RWPE1 (cell line): ENCODE measurements around the gene FOXP4.
A peak's percentile ranks its signal among the peaks of the same experiment; 100 is the strongest.

Experiments
- CTCF ChIA-PET: fragments of 350-600 bp; sonication (Branson Sonifier 250); formaldehyde crosslinking; extraction: SDS; loops from one replicate; lab custom pipeline; 2021; lab: Yijun Ruan, JAX
- POLR2A ChIA-PET: fragments of 400-600 bp; formaldehyde crosslinking; extraction: SDS; loops from one replicate; lab custom pipeline; 2020; ENCODE audit warnings: antibody characterized with exemption; ENCODE audit not compliant: low non-redundant PET; lab: Yijun Ruan, JAX
- DNase-seq: peaks from one replicate; pipeline ENCODE4 v3.0.0; 2012; ENCODE audit warnings: low spot score
- H3K27ac ChIP-seq: fragments of 450-650 bp; 2 replicates; pipeline ENCODE4 v1.5.1; 2017
- TF ChIP-seq, protein P1 (sequence below): fragments of 450-650 bp; conservative IDR thresholded peaks from 2 replicates; pipeline ENCODE4 v1.5.1; 2017; ENCODE audit warnings: low read depth, mild to moderate bottlenecking

FOXP4 gene

DNA sequence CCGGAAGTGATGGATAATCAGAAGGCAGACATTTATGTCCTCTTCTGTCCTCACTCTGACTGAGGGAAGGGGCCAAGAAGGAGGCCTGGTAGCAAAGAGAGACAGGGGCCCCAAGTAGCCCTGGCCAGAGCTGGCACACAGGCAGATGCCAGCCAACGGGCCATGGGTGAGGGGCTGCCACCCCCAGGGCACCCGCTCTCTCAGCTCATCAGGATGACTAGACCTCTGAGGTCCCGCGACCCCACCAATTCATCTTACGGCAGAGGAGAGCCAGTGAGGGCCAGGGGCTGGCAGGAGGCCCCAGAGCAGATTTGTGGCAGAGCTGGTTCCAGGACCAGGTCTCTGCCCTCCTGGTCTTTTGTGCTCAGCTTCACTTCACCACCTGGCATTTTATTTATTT is 49.0 kb downstream of the FOXP4 start:
- DNase-seq = no peak
- POLR2A ChIA-PET = no interaction called here
- CTCF ChIA-PET = interaction anchor here (0.7 to 1.3 kb wide), 3 partner anchors 227 to 235 kb away, joined by 3 to 5 read pairs (median 4); no protein-coding TSS in a partner anchor
- TF ChIP-seq, protein P1, sequence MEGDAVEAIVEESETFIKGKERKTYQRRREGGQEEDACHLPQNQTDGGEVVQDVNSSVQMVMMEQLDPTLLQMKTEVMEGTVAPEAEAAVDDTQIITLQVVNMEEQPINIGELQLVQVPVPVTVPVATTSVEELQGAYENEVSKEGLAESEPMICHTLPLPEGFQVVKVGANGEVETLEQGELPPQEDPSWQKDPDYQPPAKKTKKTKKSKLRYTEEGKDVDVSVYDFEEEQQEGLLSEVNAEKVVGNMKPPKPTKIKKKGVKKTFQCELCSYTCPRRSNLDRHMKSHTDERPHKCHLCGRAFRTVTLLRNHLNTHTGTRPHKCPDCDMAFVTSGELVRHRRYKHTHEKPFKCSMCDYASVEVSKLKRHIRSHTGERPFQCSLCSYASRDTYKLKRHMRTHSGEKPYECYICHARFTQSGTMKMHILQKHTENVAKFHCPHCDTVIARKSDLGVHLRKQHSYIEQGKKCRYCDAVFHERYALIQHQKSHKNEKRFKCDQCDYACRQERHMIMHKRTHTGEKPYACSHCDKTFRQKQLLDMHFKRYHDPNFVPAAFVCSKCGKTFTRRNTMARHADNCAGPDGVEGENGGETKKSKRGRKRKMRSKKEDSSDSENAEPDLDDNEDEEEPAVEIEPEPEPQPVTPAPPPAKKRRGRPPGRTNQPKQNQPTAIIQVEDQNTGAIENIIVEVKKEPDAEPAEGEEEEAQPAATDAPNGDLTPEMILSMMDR = no peak
- H3K27ac ChIP-seq = no peak overlapping the region

DNA sequence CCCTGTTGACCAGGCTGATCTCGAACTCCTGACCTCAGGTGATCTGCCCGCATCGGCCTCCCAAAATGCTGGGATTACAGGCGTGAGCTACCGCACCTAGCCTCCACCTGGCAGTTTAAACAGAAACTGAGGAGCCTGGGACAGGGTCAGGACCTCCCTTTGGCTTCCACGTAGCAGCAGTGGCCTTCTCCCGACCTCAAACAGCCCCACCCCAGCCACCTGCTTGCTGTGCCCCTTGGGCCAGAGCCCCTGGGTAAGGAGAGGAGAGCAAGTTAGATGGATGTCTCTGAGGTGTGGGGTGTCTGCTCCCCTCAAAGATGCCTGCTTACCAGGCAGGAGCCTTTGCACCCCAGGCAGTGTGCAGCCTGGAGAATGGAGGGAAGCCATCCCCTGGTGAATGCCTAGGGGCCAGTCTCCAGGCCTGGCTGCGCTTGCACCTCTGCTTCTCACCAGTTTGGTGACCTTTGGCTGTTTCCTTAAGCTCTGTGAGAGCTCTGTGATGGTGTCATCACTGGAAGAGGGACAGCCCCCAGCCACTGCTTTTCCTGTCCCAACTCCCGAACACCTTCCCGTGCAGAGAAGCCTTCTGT is 50.0 kb downstream of the FOXP4 start:
- TF ChIP-seq, protein P1 = no peak
- ChIA-PET CTCF (interaction anchor here (0.5 to 2.5 kb wide), 4 partner anchors 87 to 1727 kb away, joined by 4 to 9 read pairs (median 4); no protein-coding TSS in a partner anchor), POLR2A (no interaction called here)
- DNase-seq = no peak
- H3K27ac ChIP-seq = 0 out of 2 replicates have a peak overlapping the region, but pooled peaks have one; percentile 4

DNA sequence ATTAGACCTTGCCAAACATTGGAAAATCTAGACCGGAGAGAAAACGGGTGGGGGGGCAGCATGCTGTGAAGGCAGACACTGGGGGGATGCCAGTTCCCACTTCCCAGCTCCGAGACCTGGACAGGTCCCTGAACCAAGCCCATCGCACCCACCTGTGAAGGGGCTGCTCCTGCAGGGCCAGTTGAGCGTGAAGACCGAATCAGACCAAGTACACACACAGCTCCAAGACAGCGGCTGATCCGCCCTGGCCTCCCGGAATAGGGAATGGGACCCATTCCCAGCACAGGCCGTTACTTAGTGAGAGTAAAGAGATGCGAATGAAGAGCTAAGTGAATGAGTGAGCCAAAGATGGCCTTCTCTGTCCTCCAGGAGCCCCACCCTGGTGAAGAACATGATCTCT is 50.6 kb downstream of the FOXP4 start:
- TF ChIP-seq, protein P1 = no peak
- 0 out of 2 replicates have a peak overlapping the region, but pooled peaks have one; percentile 4 for H3K27ac ChIP-seq
- DNase-seq = no peak
- ChIA-PET CTCF (interaction anchor here (0.8 to 2.5 kb wide), 5 partner anchors 9 to 229 kb away, joined by 3 to 9 read pairs (median 4); no protein-coding TSS in a partner anchor), POLR2A (no interaction called here)

DNA sequence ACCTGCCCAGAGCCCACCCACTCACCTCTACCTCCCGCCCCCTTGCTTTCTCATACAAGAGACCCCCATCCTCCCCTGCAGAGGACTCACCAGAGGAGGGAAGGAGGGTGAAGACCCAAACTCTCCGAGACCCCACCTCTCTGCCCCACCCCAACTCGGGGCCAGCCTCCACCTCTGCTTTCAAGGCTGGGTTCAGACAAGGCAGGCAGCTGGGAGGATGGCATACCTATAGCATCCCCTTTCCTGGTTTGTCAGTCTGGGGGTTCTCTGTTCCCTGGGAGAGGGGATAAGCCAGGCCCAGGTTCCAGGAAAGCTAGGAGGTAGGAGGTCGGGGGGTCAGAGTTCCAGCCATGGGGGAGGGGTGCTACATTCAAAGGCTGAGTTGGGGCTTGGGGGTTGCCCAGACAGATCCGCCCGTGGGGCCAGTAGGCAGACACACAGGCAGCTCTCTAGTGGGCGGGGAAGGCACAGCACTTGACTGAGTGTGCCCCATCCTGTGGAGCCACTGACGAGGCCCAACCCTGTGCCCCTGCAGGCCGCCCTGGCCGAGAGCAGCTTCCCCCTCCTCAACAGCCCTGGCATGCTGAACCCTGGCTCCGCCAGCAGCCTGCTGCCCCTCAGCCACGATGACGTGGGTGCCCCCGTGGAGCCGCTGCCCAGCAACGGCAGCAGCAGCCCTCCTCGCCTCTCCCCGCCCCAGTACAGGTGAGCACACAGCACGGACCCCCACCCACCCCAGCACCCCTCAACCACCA is 51.2 kb downstream of the FOXP4 start:
- CTCF ChIA-PET = interaction anchor here (0.8 to 2.5 kb wide), 5 partner anchors 10 to 229 kb away, joined by 3 to 9 read pairs (median 4); no protein-coding TSS in a partner anchor
- DNase-seq = no peak
- no peak overlapping the region for H3K27ac ChIP-seq
- TF ChIP-seq, protein P1 = no peak
- POLR2A ChIA-PET = no interaction called here

DNA sequence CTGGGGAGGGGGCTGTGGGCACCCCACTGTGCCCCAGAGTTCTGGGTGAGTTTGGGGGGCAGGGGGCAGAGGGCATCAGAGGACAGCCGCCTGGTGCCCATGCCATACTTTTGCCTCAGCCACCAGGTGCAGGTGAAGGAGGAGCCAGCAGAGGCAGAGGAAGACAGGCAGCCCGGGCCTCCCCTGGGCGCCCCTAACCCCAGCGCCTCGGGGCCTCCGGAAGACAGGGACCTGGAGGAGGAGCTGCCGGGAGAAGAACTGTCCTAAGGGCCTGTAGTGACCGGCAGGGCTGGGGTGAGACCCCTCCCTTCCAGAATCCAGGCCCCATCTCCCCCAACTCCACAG is 52.5 kb downstream of the FOXP4 start:
- POLR2A ChIA-PET = no interaction called here
- H3K27ac ChIP-seq = no peak overlapping the region
- TF ChIP-seq, protein P1 = no peak

More for the DNA sequence above, 52.5 kb downstream of the FOXP4 start:
- DNase-seq = no peak
- CTCF ChIA-PET = interaction anchor here (0.6 to 1.8 kb wide), 4 partner anchors 83 to 230 kb away, joined by 3 to 4 read pairs (median 4); no protein-coding TSS in a partner anchor
